Measurements from ENCODE around the gene DNAJC1.
"Not testable (repeated sequence)": the region's sequence is repeated elsewhere in the genome, so short reads cannot be mapped to it uniquely, and the experiment has no call there.

DNAJC1 gene

GRCh38 chr10:21824409-21824808 is 179.1 kb downstream of the DNAJC1 start:
- no peaks in the 10 kb centered on the region for H3K4me1 ChIP-seq (ENCODE audit: control insufficient read depth, insufficient read depth, low read length, poor library complexity, severe bottlenecking)
- no peak overlapping the region for H3K4me3 ChIP-seq (ENCODE audit: insufficient read depth, low read depth, low read length, poor library complexity, severe bottlenecking)
- H3K9me3 ChIP-seq (ENCODE audit: control insufficient read depth, low read length): peaks cover 12% of the 10 kb centered on the region
- DNase-seq: no peak
- H3K36me3 ChIP-seq (ENCODE audit: control insufficient read depth, insufficient read depth, low read length): no peaks in the 10 kb centered on the region
- H3K27ac ChIP-seq (ENCODE audit: insufficient read depth, low read length, poor library complexity, severe bottlenecking): no peak overlapping the region
- H3K27me3 ChIP-seq (replicated peaks; ENCODE audit: control insufficient read depth, insufficient read depth, low read length, poor library complexity, severe bottlenecking): no peaks in the 10 kb centered on the region

- peaks cover 8% of the 10 kb centered on the region for H3K9me3 ChIP-seq (ENCODE audit: control insufficient read depth, low read length)
- H3K4me1 ChIP-seq (ENCODE audit: control insufficient read depth, insufficient read depth, low read length, poor library complexity, severe bottlenecking): no peaks in the 10 kb centered on the region
- H3K4me3 ChIP-seq (ENCODE audit: insufficient read depth, low read depth, low read length, poor library complexity, severe bottlenecking): no peak overlapping the region
- no peak overlapping the region for H3K27ac ChIP-seq (ENCODE audit: insufficient read depth, low read length, poor library complexity, severe bottlenecking)
- no peaks in the 10 kb centered on the region for H3K27me3 ChIP-seq (replicated peaks; ENCODE audit: control insufficient read depth, insufficient read depth, low read length, poor library complexity, severe bottlenecking)
- no peak for DNase-seq
- no peaks in the 10 kb centered on the region for H3K36me3 ChIP-seq (ENCODE audit: control insufficient read depth, insufficient read depth, low read length)
These were observed 179.9 kb downstream of the DNAJC1 start for GRCh38 chr10:21823617-21824016.

- not testable (repeated sequence) for H3K9me3 ChIP-seq (ENCODE audit: control insufficient read depth, low read length); H3K4me1 ChIP-seq (ENCODE audit: control insufficient read depth, insufficient read depth, low read length, poor library complexity, severe bottlenecking); H3K4me3 ChIP-seq (ENCODE audit: insufficient read depth, low read depth, low read length, poor library complexity, severe bottlenecking); H3K36me3 ChIP-seq (ENCODE audit: control insufficient read depth, insufficient read depth, low read length); H3K27me3 ChIP-seq (replicated peaks; ENCODE audit: control insufficient read depth, insufficient read depth, low read length, poor library complexity, severe bottlenecking); DNase-seq; H3K27ac ChIP-seq (ENCODE audit: insufficient read depth, low read length, poor library complexity, severe bottlenecking)
These were observed 181.3 kb downstream of the DNAJC1 start for GRCh38 chr10:21822273-21822672.

GRCh38 chr10:21820952-21821351 is 182.6 kb downstream of the DNAJC1 start:
- H3K4me3 ChIP-seq (ENCODE audit: insufficient read depth, low read depth, low read length, poor library complexity, severe bottlenecking): no peak overlapping the region
- no peak for DNase-seq
- no peak overlapping the region for H3K27ac ChIP-seq (ENCODE audit: insufficient read depth, low read length, poor library complexity, severe bottlenecking)
- no peaks in the 10 kb centered on the region for H3K27me3 ChIP-seq (replicated peaks; ENCODE audit: control insufficient read depth, insufficient read depth, low read length, poor library complexity, severe bottlenecking)
- H3K4me1 ChIP-seq (ENCODE audit: control insufficient read depth, insufficient read depth, low read length, poor library complexity, severe bottlenecking): no peaks in the 10 kb centered on the region
- H3K36me3 ChIP-seq (ENCODE audit: control insufficient read depth, insufficient read depth, low read length): no peaks in the 10 kb centered on the region
- no peaks in the 10 kb centered on the region for H3K9me3 ChIP-seq (ENCODE audit: control insufficient read depth, low read length)

GRCh38 chr10:21818416-21818815 is 185.1 kb downstream of the DNAJC1 start:
- not testable (repeated sequence) for H3K4me3 ChIP-seq (ENCODE audit: insufficient read depth, low read depth, low read length, poor library complexity, severe bottlenecking); DNase-seq; H3K4me1 ChIP-seq (ENCODE audit: control insufficient read depth, insufficient read depth, low read length, poor library complexity, severe bottlenecking); H3K27me3 ChIP-seq (replicated peaks; ENCODE audit: control insufficient read depth, insufficient read depth, low read length, poor library complexity, severe bottlenecking); H3K27ac ChIP-seq (ENCODE audit: insufficient read depth, low read length, poor library complexity, severe bottlenecking); H3K9me3 ChIP-seq (ENCODE audit: control insufficient read depth, low read length); H3K36me3 ChIP-seq (ENCODE audit: control insufficient read depth, insufficient read depth, low read length)

- Histone ChIP-seq H3K4me3 (ENCODE audit: insufficient read depth, low read depth, low read length, poor library complexity, severe bottlenecking) (no peak overlapping the region), H3K27me3 (replicated peaks; ENCODE audit: control insufficient read depth, insufficient read depth, low read length, poor library complexity, severe bottlenecking) (no peaks in the 10 kb centered on the region), H3K9me3 (ENCODE audit: control insufficient read depth, low read length) (no peaks in the 10 kb centered on the region), H3K4me1 (ENCODE audit: control insufficient read depth, insufficient read depth, low read length, poor library complexity, severe bottlenecking) (no peaks in the 10 kb centered on the region), H3K27ac (ENCODE audit: insufficient read depth, low read length, poor library complexity, severe bottlenecking) (no peak overlapping the region), H3K36me3 (ENCODE audit: control insufficient read depth, insufficient read depth, low read length) (no peaks in the 10 kb centered on the region)
- no peak for DNase-seq
These were observed 188.7 kb downstream of the DNAJC1 start for GRCh38 chr10:21814866-21815265.

GRCh38 chr10:21813946-21814345 is 189.6 kb downstream of the DNAJC1 start:
- DNase-seq: no peak
- H3K27me3 ChIP-seq (replicated peaks; ENCODE audit: control insufficient read depth, insufficient read depth, low read length, poor library complexity, severe bottlenecking): no peaks in the 10 kb centered on the region
- H3K27ac ChIP-seq (ENCODE audit: insufficient read depth, low read length, poor library complexity, severe bottlenecking): no peak overlapping the region
- no peaks in the 10 kb centered on the region for H3K9me3 ChIP-seq (ENCODE audit: control insufficient read depth, low read length)
- H3K36me3 ChIP-seq (ENCODE audit: control insufficient read depth, insufficient read depth, low read length): no peaks in the 10 kb centered on the region
- no peaks in the 10 kb centered on the region for H3K4me1 ChIP-seq (ENCODE audit: control insufficient read depth, insufficient read depth, low read length, poor library complexity, severe bottlenecking)
- H3K4me3 ChIP-seq (ENCODE audit: insufficient read depth, low read depth, low read length, poor library complexity, severe bottlenecking): no peak overlapping the region

GRCh38 chr10:21811245-21811585 is 192.3 kb downstream of the DNAJC1 start:
- Histone ChIP-seq H3K36me3 (ENCODE audit: control insufficient read depth, insufficient read depth, low read length) (no peaks in the 10 kb centered on the region), H3K4me1 (ENCODE audit: control insufficient read depth, insufficient read depth, low read length, poor library complexity, severe bottlenecking) (no peaks in the 10 kb centered on the region), H3K4me3 (ENCODE audit: insufficient read depth, low read depth, low read length, poor library complexity, severe bottlenecking) (no peak overlapping the region), H3K9me3 (ENCODE audit: control insufficient read depth, low read length) (no peaks in the 10 kb centered on the region), H3K27me3 (replicated peaks; ENCODE audit: control insufficient read depth, insufficient read depth, low read length, poor library complexity, severe bottlenecking) (no peaks in the 10 kb centered on the region), H3K27ac (ENCODE audit: insufficient read depth, low read length, poor library complexity, severe bottlenecking) (no peak overlapping the region)
- DNase-seq: no peak

GRCh38 chr10:21810582-21811244 is 192.8 kb downstream of the DNAJC1 start:
- Histone ChIP-seq H3K36me3 (ENCODE audit: control insufficient read depth, insufficient read depth, low read length) (no peaks in the 10 kb centered on the region), H3K4me3 (ENCODE audit: insufficient read depth, low read depth, low read length, poor library complexity, severe bottlenecking) (no peak overlapping the region), H3K27me3 (replicated peaks; ENCODE audit: control insufficient read depth, insufficient read depth, low read length, poor library complexity, severe bottlenecking) (no peaks in the 10 kb centered on the region), H3K27ac (ENCODE audit: insufficient read depth, low read length, poor library complexity, severe bottlenecking) (no peak overlapping the region), H3K4me1 (ENCODE audit: control insufficient read depth, insufficient read depth, low read length, poor library complexity, severe bottlenecking) (no peaks in the 10 kb centered on the region), H3K9me3 (ENCODE audit: control insufficient read depth, low read length) (no peaks in the 10 kb centered on the region)
- DNase-seq: no peak

- Histone ChIP-seq H3K4me1 (ENCODE audit: control insufficient read depth, insufficient read depth, low read length, poor library complexity, severe bottlenecking) (no peaks in the 10 kb centered on the region), H3K27ac (ENCODE audit: insufficient read depth, low read length, poor library complexity, severe bottlenecking) (no peak overlapping the region), H3K36me3 (ENCODE audit: control insufficient read depth, insufficient read depth, low read length) (no peaks in the 10 kb centered on the region), H3K9me3 (ENCODE audit: control insufficient read depth, low read length) (no peaks in the 10 kb centered on the region), H3K4me3 (ENCODE audit: insufficient read depth, low read depth, low read length, poor library complexity, severe bottlenecking) (no peak overlapping the region), H3K27me3 (replicated peaks; ENCODE audit: control insufficient read depth, insufficient read depth, low read length, poor library complexity, severe bottlenecking) (no peaks in the 10 kb centered on the region)
- no peak for DNase-seq
These were observed 195.0 kb downstream of the DNAJC1 start for GRCh38 chr10:21808550-21808949.
